Neural cell (in vitro differentiated cells): ENCODE data around the gene PRR33. TPM values are rescaled to one million over a fixed set of nuclear protein-coding genes. Genes with fewer than 3 reads are reported as not detected.

Experiments
- H2AFZ ChIP-seq: fragments of 200-600, 300-800 bp; sonication (generic), shearing (Covaris generic); 2 replicates; pipeline ENCODE4 v1.6.0; 2014; ENCODE audit warnings: low read depth, mild to moderate bottlenecking, antibody characterized with exemption, low read length, moderate library complexity
- H3F3A ChIP-seq: fragments of 200-600 bp; shearing (Covaris generic); 2 replicates; pipeline ENCODE4 v1.6.1; 2016; ENCODE audit warnings: mild to moderate bottlenecking, moderate library complexity, mixed read lengths, antibody characterized with exemption, low read length; ENCODE audit not compliant: insufficient read depth, poor library complexity, severe bottlenecking
- H3K27ac ChIP-seq: fragments of 200-600, 300-800 bp; sonication (generic), shearing (Covaris generic); 2 replicates; pipeline ENCODE4 v1.5.1; 2014; ENCODE audit warnings: mild to moderate bottlenecking, low read length, moderate library complexity
- H3K27me3 ChIP-seq: fragments of 300-800, 200-600 bp; sonication (generic), shearing (Covaris generic); 2 replicates; pipeline ENCODE4 v1.6.0; 2014; ENCODE audit warnings: mild to moderate bottlenecking, low read depth, low read length, moderate library complexity; ENCODE audit not compliant: insufficient read depth
- H3K36me3 ChIP-seq: fragments of 300-800, 200-600 bp; sonication (generic), shearing (Covaris generic); 2 replicates; pipeline ENCODE4 v1.5.1; 2014; ENCODE audit warnings: mild to moderate bottlenecking, antibody characterized with exemption, low read length, moderate library complexity; ENCODE audit not compliant: insufficient read depth
- H3K4me2 ChIP-seq: fragments of 300-800, 200-600 bp; sonication (generic), shearing (Covaris generic); 2 replicates; pipeline ENCODE4 v1.6.0; 2014; ENCODE audit warnings: mild to moderate bottlenecking, low read length
- H3K4me3 ChIP-seq: fragments of 300-800, 200-600 bp; sonication (generic), shearing (Covaris generic); 2 replicates; pipeline ENCODE4 v1.5.1; 2014; ENCODE audit warnings: mild to moderate bottlenecking, low read length, moderate library complexity
- H3K79me2 ChIP-seq: fragments of 200-600 bp; shearing (Covaris generic); replicated peaks from 2 replicates; pipeline ENCODE4 v1.6.0; 2014; ENCODE audit warnings: mild to moderate bottlenecking, low read length, moderate library complexity; ENCODE audit not compliant: insufficient read depth
- H3K9ac ChIP-seq: fragments of 300-800, 200-600 bp; sonication (generic), shearing (Covaris generic); 2 replicates; pipeline ENCODE4 v1.6.1; 2016; ENCODE audit warnings: mild to moderate bottlenecking, low read length, mixed read lengths
- H3K9me2 ChIP-seq: fragments of 200-600 bp; shearing (Covaris generic); 2 replicates; pipeline ENCODE4 v1.6.1; 2016; ENCODE audit warnings: mild to moderate bottlenecking, low read length, mixed read lengths; ENCODE audit not compliant: insufficient read depth
- H3K9me3 ChIP-seq: fragments of 200-600, 300-800 bp; sonication (generic), shearing (Covaris generic); 2 replicates; pipeline ENCODE4 v1.6.1; 2016; ENCODE audit warnings: mild to moderate bottlenecking, mixed run types, low read length, moderate library complexity, mixed read lengths
- H4K20me1 ChIP-seq: fragments of 200-600 bp; shearing (Covaris generic); 2 replicates; pipeline ENCODE4 v1.6.1; 2016; ENCODE audit warnings: mild to moderate bottlenecking, mixed run types; ENCODE audit not compliant: insufficient read depth
- CTCF ChIP-seq: fragments of 450-650 bp; IDR thresholded peaks from 2 replicates; pipeline ENCODE4 v1.5.1; 2014; ENCODE audit warnings: antibody characterized with exemption, mild to moderate bottlenecking, moderate library complexity; ENCODE audit not compliant: poor library complexity, severe bottlenecking
- EP300 ChIP-seq: fragments of 450-650 bp; conservative IDR thresholded peaks from 2 replicates; pipeline ENCODE4 v1.6.1; 2014; ENCODE audit warnings: antibody characterized with exemption, mild to moderate bottlenecking, moderate library complexity; ENCODE audit not compliant: poor library complexity, severe bottlenecking
- EZH2 ChIP-seq: fragments of 200-600, 300-800 bp; shearing (Covaris generic), sonication (generic); IDR thresholded peaks from 2 replicates; pipeline ENCODE4 v1.6.1; 2014; ENCODE audit warnings: antibody characterized with exemption, low read length, borderline replicate concordance, mild to moderate bottlenecking; ENCODE audit not compliant: insufficient read depth, poor library complexity, severe bottlenecking
- MXI1 ChIP-seq: fragments of 450-650 bp; conservative IDR thresholded peaks from 2 replicates; pipeline ENCODE4 v1.6.1; 2014; ENCODE audit warnings: antibody characterized with exemption, mild to moderate bottlenecking; ENCODE audit not compliant: poor library complexity, severe bottlenecking
- POLR2AphosphoS5 ChIP-seq: IDR thresholded peaks from 2 replicates; pipeline ENCODE4 v1.6.1; 2012
- RAD21 ChIP-seq: fragments of 450-650 bp; conservative IDR thresholded peaks from 2 replicates; pipeline ENCODE4 v1.6.1; 2014; ENCODE audit warnings: antibody characterized with exemption, mild to moderate bottlenecking, moderate library complexity
- SMC3 ChIP-seq: fragments of 450-650 bp; conservative IDR thresholded peaks from 2 replicates; pipeline ENCODE4 v1.6.1; 2014; ENCODE audit warnings: antibody characterized with exemption, mild to moderate bottlenecking, moderate library complexity; ENCODE audit not compliant: poor library complexity
- TAF1 ChIP-seq: IDR thresholded peaks from 2 replicates; pipeline ENCODE4 v1.6.1; 2012; ENCODE audit warnings: low read depth
- polyA plus RNA-seq: library from polyadenylated mRNA; depleted of rRNA; stranded (reverse); fragments of >200 nt; gene quantifications from 2 replicates; pipeline ENCODE4 v1.2.3, GENCODE V29; 2014
- TF ChIP-seq, protein P1 (sequence below): IDR thresholded peaks from 2 replicates; pipeline ENCODE4 v1.6.1; 2012; ENCODE audit warnings: borderline replicate concordance

Gene PRR33
- polyA plus RNA-seq, 1 donor from 2014 or later = not detected

DNA sequence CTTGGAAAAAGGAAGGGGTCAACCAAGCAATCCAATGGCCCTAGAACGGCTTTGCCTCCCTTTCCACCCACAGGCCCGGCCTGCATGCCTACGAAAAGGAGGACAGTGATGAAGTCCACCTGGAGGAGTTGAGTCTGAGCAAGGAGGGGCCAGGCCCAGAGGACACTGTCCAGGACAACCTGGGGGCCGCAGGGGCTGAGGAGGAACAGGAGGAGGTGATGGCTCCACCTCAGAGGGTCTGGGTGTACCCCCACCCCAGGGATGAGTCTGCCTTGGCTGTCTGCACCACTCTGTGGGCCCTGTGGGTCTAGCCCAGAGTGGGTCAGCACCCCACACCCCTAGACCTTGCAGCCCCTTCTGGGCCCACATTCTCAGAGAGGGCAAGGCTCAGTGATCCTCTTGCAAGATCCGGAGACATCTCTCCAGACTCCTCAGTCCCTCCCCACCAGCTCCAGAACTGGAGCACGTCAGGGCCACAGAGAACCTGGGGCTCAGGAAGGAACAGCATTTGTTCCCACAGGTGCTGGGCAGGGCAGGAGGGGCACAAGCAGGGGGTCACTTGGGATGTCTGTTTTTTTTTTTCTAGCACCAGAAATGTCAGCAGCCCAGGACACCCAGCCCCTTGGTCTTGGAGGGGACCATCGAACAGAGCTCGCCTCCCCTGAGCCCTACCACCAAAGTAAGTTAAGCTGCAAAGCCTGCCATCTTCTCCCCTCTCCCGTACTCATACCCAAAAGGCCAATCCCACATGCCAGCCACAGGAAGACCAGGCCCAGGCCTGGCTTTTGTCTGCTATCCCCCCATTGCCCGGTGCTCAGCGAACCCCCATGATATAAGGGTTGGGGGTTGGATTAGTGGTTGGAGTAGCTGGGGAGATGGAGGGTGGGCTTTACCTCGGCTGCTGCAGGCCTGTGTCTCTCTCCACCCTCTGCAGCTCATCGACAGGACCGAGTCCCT, 8.1 kb downstream of the PRR33 start:
- H3K9me2 ChIP-seq = no peaks in the 10 kb centered on the region
- no peaks in the 10 kb centered on the region for H4K20me1 ChIP-seq
- H3K4me3 ChIP-seq = no peak overlapping the region
- no peaks in the 10 kb centered on the region for H3F3A ChIP-seq
- H3K27ac ChIP-seq = no peak overlapping the region
- TF ChIP-seq, protein P1, sequence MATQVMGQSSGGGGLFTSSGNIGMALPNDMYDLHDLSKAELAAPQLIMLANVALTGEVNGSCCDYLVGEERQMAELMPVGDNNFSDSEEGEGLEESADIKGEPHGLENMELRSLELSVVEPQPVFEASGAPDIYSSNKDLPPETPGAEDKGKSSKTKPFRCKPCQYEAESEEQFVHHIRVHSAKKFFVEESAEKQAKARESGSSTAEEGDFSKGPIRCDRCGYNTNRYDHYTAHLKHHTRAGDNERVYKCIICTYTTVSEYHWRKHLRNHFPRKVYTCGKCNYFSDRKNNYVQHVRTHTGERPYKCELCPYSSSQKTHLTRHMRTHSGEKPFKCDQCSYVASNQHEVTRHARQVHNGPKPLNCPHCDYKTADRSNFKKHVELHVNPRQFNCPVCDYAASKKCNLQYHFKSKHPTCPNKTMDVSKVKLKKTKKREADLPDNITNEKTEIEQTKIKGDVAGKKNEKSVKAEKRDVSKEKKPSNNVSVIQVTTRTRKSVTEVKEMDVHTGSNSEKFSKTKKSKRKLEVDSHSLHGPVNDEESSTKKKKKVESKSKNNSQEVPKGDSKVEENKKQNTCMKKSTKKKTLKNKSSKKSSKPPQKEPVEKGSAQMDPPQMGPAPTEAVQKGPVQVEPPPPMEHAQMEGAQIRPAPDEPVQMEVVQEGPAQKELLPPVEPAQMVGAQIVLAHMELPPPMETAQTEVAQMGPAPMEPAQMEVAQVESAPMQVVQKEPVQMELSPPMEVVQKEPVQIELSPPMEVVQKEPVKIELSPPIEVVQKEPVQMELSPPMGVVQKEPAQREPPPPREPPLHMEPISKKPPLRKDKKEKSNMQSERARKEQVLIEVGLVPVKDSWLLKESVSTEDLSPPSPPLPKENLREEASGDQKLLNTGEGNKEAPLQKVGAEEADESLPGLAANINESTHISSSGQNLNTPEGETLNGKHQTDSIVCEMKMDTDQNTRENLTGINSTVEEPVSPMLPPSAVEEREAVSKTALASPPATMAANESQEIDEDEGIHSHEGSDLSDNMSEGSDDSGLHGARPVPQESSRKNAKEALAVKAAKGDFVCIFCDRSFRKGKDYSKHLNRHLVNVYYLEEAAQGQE = no peak
- no peak for TF ChIP-seq EZH2
- TF ChIP-seq POLR2AphosphoS5 = no peak
- TF ChIP-seq MXI1 = no peak
- no peak for TF ChIP-seq TAF1
- TF ChIP-seq CTCF = no peak
- TF ChIP-seq SMC3 = no peak
- TF ChIP-seq EP300 = no peak
- TF ChIP-seq RAD21 = no peak
- H3K4me2 ChIP-seq = no peak overlapping the region
- H3K36me3 ChIP-seq = no peaks in the 10 kb centered on the region
- H3K27me3 ChIP-seq = no peaks in the 10 kb centered on the region
- H3K9ac ChIP-seq = no peak overlapping the region
- H2AFZ ChIP-seq = no peak overlapping the region
- no peaks in the 10 kb centered on the region for H3K79me2 ChIP-seq
- H3K9me3 ChIP-seq = no peaks in the 10 kb centered on the region

- Histone ChIP-seq H3F3A (no peaks in the 10 kb centered on the region), H4K20me1 (no peaks in the 10 kb centered on the region), H3K36me3 (no peaks in the 10 kb centered on the region), H3K9ac (no peak overlapping the region), H2AFZ (no peak overlapping the region), H3K9me2 (no peaks in the 10 kb centered on the region), H3K4me2 (no peak overlapping the region), H3K9me3 (no peaks in the 10 kb centered on the region), H3K27ac (no peak overlapping the region), H3K4me3 (no peak overlapping the region), H3K79me2 (no peaks in the 10 kb centered on the region), H3K27me3 (no peaks in the 10 kb centered on the region)
- TF ChIP-seq EZH2 (no peak), RAD21 (peak; percentile 43), SMC3 (peak; percentile 53), CTCF (peak; percentile 59)
Measured at GRCh38 chr11:1882265-1883238, 9.1 kb downstream of the PRR33 start.
